Stomach (tissue), 4 donors: Measurements from ENCODE around the gene MYLK3.

Source experiments
- EP300 ChIP-seq: sonication (generic); formaldehyde crosslinking; IDR thresholded peaks from one replicate; pipeline ENCODE4 v1.6.1; 2017; ENCODE audit warnings: antibody characterized with exemption
- POLR2A ChIP-seq, 4 donors: fragments of 450-650 bp; IDR thresholded peaks; one replicate each; pipeline ENCODE4 v1.6.1; 2016; ENCODE audit warnings: antibody characterized with exemption in 4 of 4, control low read depth in 2 of 4, mild to moderate bottlenecking in 1 of 4, moderate library complexity in 1 of 4
- POLR2AphosphoS5 ChIP-seq, 3 donors: sonication (generic); formaldehyde crosslinking; IDR thresholded peaks; one replicate each; pipeline ENCODE4 v1.6.1; 2016; ENCODE audit warnings: antibody characterized with exemption in 3 of 3

DNA sequence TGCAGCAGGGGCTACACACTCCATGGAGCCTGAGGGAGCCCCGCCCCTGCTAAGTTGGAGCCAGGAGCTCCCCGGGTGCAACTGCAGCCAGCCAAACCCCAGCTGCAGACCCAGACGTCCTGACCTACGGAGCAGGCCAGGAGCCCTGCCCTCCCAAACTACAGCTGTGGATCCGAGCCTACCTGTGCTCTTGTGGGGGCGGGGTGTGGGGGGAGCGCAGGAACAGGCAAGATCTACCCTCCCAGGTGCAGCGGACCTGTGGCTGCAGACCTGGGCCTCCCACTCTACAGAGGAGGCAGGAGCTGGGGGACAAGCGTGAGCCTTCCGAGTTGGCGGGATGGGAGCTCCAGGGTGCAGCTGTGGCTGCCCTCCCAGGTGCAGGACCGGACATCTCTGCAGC lies 29.7 kb upstream of the MYLK3 start:
- TF ChIP-seq EP300 (no peak), POLR2A (IDR thresholded peaks at IDR 0.05) (no peak), POLR2AphosphoS5 (IDR thresholded peaks at IDR 0.05) (no peak)
